Effector CD4-positive, alpha-beta T cell (primary cell): ENCODE results near the gene PCDHGC5.

ENCODE experiments used
- DNase-seq: peaks from one replicate; pipeline ENCODE4 v3.0.0-alpha.2; 2020

The PCDHGC5 gene

GRCh38 chr5:141533897-141534296, 45.0 kb downstream of the PCDHGC5 start:
- DNase-seq, result no peak

GRCh38 chr5:141534492-141535213, 45.8 kb downstream of the PCDHGC5 start:
- DNase-seq, result no peak
